GM19239 (cell line): Measurements from ENCODE around the gene ALG2.
A peak's percentile ranks its signal among the peaks of the same experiment; 100 is the strongest.
"Not testable (repeated sequence)": the region's sequence is repeated elsewhere in the genome, so short reads cannot be mapped to it uniquely, and the experiment has no call there.

Experiments used
- DNase-seq: peaks from one replicate; pipeline ENCODE4 v3.0.0; 2011; ENCODE audit warnings: low spot score; ENCODE audit not compliant: insufficient read length
- FAIRE-seq: peaks from 2 replicates; lab custom pipeline; 2011; peaks lifted over from hg19 to GRCh38; lab: Jason Lieb, UNC

ALG2 gene

DNA sequence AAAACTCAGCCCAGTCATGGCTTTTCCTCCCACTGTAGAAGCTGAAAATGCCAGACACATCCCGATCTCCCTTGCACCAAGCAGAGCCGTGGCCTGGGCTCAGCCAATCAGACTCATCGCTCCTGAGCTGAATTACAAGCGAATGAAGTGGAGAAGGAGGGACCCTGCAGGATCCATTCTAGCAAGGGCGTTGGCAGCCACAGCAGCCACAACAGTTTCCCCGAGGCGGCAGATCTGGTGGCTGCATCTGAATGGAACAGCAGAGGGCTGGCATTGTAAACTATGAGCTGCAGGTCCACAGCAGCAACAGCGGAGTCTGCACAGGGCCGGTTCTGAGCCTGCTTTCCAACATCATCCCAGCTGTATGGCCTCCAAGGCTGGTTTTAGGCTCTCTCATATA is 23.8 kb downstream of the ALG2 start:
- FAIRE-seq: no peak
- no peak for DNase-seq

DNA sequence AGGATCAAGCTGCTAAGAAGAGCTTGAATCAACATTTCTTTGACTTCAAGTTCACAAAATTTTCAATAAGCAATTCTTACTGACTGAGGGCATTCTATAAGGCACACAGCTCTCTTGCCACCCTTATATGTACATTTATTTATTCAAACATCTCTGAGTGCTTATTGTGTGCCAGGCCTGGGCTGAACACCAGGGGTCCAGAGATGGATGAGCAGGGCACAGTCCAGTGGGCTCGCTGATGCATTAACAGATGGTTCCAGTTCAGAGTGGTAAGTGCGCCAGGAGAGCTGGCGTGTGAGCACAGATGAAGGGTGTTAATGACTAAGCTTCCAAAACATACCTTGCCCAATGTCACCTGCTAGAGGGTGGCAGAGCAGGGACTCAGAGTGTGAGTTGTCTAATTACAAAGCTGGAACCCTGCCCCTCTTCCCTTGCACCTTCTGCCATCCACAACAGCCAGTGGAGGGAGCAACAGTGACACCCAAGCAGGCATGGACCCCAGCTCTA is 24.6 kb downstream of the ALG2 start:
- DNase-seq (no peak), FAIRE-seq (no peak)

DNA sequence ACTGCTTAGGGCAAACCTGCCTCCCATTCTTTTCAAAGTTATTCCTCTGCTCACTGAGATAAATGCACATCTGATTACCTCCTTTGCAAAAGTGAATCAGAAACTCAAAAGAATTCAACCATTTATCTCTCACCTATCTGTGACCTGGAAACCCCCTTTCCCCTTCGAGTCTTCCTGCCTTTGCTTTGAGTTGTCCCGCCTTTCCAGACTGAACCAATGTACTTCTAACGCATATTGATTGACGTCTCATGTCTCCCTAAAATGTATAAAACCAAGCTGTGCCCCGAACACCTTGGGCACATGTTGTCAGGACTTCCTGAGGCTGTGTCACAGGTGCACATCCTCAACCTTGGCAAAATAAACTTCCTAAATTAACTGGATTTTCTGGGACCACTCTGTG is 25.3 kb downstream of the ALG2 start:
- DNase-seq: not testable (repeated sequence)
- peak; percentile 59 for FAIRE-seq

DNA sequence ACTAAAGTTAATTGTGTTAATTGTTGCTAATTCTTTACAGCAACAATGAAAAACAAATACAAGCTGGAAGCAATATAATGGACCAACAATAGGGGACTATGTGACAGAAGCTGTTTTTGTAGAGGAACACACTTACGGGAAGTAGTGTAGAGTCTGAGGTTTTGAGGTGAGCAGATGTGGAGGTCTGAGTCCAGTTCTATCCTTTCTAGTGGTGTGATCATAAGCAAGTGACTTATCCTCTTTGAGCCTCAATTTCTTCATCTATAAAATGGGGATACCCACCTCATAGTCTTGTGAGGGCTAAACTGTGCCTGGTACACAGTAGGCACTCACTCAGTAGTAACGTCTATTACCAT is 28.3 kb downstream of the ALG2 start:
- DNase-seq (no peak), FAIRE-seq (no peak)

GRCh38 chr9:99192786-99193465 is 28.8 kb downstream of the ALG2 start:
- no peak for FAIRE-seq
- no peak for DNase-seq

GRCh38 chr9:99190597-99191283 is 31.0 kb downstream of the ALG2 start:
- FAIRE-seq: no peak

DNA sequence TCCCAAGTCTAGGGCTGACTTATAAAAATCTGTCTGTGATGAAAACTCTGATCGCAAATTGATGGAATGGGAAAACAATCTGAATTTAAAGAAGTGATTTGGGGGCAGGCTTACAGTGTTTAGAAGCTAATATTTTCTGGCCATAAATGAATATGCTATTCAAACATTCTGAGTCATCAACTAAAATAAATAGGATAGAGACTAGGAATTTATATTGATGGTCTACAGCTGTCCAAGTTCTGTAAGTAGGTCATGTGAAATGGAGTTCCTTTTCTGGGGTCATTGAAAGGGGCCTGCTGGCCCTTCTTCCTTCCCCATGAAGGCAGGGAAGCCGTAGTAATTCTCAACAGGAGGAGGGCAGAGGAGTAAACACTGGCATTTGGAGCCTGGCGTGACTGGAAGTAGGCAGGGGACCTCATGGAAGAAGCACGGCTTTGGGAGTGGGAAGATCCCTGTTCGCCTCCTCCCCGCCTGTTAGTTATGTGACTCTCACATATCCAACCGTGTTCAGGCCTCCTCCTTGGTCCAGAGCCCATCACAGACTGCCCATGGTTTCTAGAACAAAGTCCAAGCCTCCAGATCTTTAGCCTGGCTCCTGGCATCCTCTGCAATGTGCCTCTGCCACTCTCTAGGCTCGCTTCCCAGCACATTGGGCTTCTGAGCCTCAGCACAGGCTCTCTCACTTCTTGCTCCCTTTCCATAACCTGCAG is 31.7 kb downstream of the ALG2 start:
- no peak for FAIRE-seq
- no peak for DNase-seq

More at GRCh38 chr9:99190597-99191283, 31.0 kb downstream of the ALG2 start:
- DNase-seq: no peak

- FAIRE-seq (no peak), DNase-seq (no peak)
Measured at GRCh38 chr9:99189186-99189585, 32.6 kb downstream of the ALG2 start.

DNA sequence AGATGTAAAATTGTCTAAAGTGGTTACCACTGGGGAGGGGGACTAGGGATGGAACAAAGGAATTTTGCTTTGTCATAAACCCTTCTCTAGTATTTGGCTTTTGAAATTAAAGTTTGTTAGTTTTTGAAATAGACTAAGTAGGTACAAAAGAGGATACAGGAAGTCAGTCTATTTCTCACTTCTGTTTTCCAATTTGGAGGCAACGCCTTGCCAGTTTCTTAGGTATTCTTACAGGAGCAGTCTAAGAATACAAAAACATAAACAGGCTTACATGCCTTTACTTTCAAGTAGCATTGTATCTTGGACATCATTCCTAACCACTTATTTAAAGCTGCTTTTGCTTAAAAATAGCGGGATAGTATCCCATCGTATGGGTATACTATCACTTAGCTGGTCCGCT is 34.4 kb downstream of the ALG2 start:
- FAIRE-seq: peak; percentile 64
- no peak for DNase-seq

- no peak for FAIRE-seq
- DNase-seq: no peak
Measured at GRCh38 chr9:99185934-99186333, 35.8 kb downstream of the ALG2 start.

- FAIRE-seq (no peak), DNase-seq (no peak)
Measured at GRCh38 chr9:99185348-99185632, 36.5 kb downstream of the ALG2 start.

- FAIRE-seq: peak; percentile 91
- DNase-seq: peak; percentile 32
Measured at GRCh38 chr9:99184475-99185347, 37.0 kb downstream of the ALG2 start.

GRCh38 chr9:99184110-99184474 is 37.6 kb downstream of the ALG2 start:
- DNase-seq (no peak), FAIRE-seq (no peak)

DNA sequence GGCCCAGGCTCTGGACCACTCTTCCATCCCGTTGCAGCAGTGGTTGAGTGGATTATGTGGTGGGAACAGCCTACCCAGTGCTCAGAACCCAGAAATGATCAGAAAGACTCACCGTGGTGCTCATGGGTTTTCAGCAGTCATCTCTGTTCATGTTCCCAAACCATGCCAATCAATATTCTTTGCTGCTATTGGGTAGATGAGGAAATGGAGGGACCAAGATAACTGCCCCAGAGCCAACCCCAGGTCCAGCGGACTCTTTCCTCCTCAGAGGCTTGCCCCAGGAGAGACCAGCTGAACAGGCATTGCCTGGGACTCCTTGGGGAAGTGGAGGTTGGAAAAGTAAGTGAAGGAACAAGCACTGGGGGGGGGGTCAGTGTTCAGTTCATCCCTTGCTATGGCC is 38.1 kb downstream of the ALG2 start:
- DNase-seq (no peak), FAIRE-seq (no peak)

DNA sequence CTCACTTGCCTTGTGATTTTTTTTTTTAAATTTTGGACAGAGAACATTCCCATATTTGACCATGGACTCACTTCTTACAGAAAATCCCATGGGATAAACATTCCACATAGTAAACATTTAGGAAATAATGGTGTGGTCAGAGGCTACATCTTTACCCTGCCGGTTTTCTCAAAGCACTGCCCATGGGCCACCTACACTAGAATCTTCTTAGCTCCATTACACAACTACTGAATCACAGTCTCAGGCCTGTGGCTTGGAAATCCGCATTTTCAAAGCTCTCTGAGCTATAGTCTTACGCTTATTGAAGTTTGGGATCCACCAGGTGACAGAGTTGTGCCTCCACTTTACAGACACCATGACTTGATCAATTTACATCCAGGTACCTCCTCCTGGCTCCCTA is 39.4 kb downstream of the ALG2 start:
- FAIRE-seq: no peak
- no peak for DNase-seq

- FAIRE-seq (peak; percentile 79), DNase-seq (no peak)
Measured at GRCh38 chr9:99181621-99182020, 40.1 kb downstream of the ALG2 start.

DNA sequence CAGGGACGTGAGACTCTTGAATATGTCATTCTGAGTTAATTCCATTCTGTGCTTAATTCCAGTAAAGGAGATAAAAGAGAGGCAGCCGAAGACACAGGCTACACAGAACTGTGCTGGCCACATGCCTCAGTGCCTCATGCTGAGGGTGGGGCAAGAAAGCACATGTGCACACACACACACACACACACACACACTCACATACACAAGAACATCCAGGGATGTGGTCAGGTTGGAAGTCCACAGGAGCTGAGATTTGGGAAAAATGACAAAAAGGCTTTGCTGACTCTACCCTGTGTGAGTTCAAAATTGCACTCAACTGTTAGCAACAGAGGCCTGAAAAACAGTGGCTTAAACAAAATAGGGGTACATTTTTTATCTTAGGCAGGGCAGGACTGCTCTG is 40.5 kb downstream of the ALG2 start:
- DNase-seq (no peak), FAIRE-seq (no peak)

DNA sequence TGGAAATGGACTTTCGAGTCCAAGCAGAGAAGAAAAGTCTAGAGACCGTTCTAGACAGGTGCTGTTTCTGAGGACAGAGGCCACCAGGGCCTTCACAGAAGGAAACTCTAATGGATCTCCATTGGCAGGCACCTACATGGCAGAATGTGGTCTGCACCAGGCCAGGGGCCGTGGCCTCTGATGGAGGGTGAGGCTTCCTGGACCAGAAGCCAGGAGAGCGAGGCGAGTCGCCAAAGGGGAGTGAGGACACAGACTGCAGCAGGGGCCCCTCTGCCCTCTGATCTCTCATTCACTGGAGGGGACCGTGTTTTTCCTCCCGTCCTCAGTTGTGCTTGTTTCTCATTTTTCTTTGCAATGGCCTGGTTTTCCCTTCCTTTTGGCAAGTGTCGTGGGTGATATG is 41.1 kb downstream of the ALG2 start:
- DNase-seq (no peak), FAIRE-seq (peak; percentile 40)

DNA sequence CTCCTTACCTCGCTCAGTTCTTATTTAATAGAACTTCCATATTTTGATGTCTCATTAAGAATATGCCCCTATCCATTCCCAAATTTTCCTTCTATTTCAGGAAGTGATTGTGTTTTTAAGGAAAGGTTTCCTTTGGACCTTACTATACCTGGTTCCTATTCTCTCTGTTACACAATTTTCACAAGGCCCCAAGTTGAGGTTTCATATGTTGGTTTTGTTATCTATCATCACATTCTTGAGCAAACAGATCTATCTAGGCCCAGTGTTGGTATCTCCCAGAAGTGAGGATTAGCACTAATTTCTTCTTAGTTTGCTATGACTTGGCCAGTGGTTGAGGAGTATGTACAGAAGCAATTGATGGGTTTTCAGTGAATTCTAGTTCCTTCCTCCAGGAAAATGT is 41.5 kb downstream of the ALG2 start:
- peak; percentile 58 for FAIRE-seq

More for the DNA sequence above, 41.5 kb downstream of the ALG2 start:
- no peak for DNase-seq
